ENCODE measurements around the gene TMEM134. TPM values are rescaled to one million over a fixed set of nuclear protein-coding genes. Genes with fewer than 3 reads are reported as not detected.
"Not testable (repeated sequence)": the region's sequence is repeated elsewhere in the genome, so short reads cannot be mapped to it uniquely, and the experiment has no call there.

The TMEM134 gene
- total RNA-seq, 1 donor from 2014 or later, result 82.9 TPM

DNA sequence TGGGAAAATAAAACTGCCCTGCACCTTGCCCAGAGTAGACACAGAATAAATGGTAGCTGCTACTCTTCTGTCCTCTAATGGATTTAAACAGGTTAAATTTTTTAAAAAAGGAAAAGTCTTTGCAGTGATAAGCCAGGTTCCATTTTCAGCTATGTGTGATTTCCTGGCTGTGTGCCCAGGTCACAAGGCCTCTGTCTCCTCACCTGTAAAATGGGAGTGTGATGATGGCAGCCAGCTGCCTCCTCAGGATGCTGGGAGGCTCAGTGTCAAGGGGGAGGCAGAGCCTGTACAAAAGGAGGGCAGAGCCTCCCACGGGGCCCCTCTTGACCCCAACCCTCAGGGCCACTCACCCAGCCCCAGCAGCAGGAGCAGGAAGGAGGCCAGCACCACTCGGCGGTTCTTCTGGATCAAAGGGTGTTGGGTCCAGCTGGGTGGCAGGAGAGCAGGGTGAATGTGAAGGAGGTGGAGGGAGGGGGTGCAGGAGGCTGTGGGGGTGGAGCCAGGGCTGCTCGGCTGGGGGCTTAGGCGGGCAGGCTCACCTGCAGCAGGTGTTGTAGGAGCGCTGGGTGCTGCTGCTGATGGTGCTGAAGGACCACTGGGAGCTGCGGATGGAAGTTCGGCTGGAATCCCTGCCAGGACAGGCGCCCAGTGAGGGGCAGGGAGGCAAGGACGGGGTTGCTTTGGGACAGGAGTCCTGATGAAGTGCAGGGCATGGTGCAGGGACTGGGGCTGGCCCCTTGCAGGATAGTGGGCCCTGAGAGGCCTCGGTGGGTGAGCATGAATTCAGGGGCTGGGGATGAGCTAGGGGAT, 1.9 kb downstream of the TMEM134 start:
- DNase-seq (peak; percentile 36), ATAC-seq (ENCODE audit: poor library complexity) (no peak)
- intact Hi-C loops (cut with DNase I), result loop anchor here (5.0 kb wide), 1 partner anchor 40 kb away; the partner anchor contains the start of genes CDK2AP2 and PITPNM1

DNA sequence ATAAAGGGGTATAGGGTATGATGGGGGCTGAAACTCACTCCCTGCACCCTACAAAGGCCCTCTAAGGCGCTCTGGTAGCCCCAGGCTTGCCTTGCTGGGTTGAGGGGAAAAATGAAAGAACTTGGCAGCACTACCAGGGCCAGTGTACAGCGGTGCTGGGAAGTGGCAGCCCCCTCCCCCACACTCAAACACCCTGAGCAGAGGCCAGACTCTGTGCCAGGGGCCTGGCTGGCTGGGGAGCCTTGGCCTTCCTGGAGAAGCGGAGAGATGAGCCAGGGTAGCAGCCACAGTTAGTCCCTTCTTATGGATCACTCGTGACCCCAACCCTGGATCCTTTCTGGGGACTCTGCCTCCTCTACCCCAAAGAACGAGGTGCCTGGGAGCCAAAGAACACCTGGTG, 2.7 kb downstream of the TMEM134 start:
- no peak for ATAC-seq (ENCODE audit: poor library complexity)
- intact Hi-C loops (cut with DNase I), result loop anchor here (5.0 kb wide), 1 partner anchor 41 kb away; the partner anchor contains the start of genes CDK2AP2 and PITPNM1
- peak; percentile 24 for DNase-seq

DNA sequence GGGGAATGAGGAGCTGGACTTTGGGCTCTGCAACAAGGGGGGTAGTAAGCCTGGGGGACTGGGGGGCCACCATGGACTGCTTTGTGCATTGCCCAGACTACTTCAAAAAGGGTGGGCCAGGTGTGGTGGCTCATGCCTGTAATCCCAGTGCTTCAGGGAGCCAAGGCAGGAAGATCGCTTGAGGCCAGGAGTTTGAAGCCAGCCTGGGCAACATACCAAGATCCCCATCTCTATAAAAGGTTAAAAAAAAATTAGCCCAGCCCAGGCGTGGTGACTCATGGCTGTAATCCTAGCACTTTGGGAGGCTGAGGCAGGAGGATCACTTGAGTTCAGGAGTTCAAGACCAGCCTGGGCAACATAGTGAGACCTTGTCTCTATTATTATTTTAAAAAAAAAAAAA, 3.5 kb downstream of the TMEM134 start:
- not testable (repeated sequence) for ATAC-seq (ENCODE audit: poor library complexity)
- DNase-seq, result peak; percentile 4
- intact Hi-C loops (cut with DNase I), result loop anchor here (5.0 kb wide), 1 partner anchor 42 kb away; the partner anchor contains the start of genes CDK2AP2 and PITPNM1

DNA sequence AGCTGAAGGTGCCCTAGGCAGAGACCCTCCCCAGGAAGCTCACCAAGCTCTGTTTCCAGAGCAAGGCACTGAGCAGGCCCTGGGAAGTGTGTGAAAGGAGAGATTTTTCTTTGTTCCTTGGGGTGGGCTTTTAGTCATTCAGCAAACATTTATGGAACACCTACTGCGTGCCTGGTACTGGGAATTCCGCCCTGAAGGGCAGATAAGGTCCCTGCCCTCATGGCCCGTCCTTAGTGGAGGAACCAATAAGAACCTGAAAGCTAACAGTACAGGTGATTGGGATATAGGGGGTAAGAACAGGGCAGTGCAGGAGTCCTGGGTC, 3.9 kb downstream of the TMEM134 start:
- ATAC-seq (ENCODE audit: poor library complexity), result no peak
- intact Hi-C loops (cut with DNase I), result loop anchor here (5.0 kb wide), 1 partner anchor 42 kb away; the partner anchor contains the start of genes CDK2AP2 and PITPNM1
- no peak for DNase-seq

- ATAC-seq (ENCODE audit: poor library complexity), result peak; percentile 75
- intact Hi-C loops (cut with DNase I), result loop anchor here (5.0 kb wide), 1 partner anchor 43 kb away; the partner anchor contains the start of genes CDK2AP2 and PITPNM1
- DNase-seq, result peak; percentile 91
These were observed 4.5 kb downstream of the TMEM134 start for GRCh38 chr11:67464411-67465188.

- intact Hi-C loops (cut with DNase I), result no loop called here
- DNase-seq (peak; percentile 77), ATAC-seq (ENCODE audit: poor library complexity) (peak; percentile 28)
These were observed 5.2 kb downstream of the TMEM134 start for GRCh38 chr11:67463680-67464410.

- ATAC-seq (ENCODE audit: poor library complexity) (no peak), DNase-seq (peak; percentile 20)
- intact Hi-C loops (cut with DNase I), result no loop called here
These were observed 5.9 kb downstream of the TMEM134 start for GRCh38 chr11:67463186-67463585.

DNA sequence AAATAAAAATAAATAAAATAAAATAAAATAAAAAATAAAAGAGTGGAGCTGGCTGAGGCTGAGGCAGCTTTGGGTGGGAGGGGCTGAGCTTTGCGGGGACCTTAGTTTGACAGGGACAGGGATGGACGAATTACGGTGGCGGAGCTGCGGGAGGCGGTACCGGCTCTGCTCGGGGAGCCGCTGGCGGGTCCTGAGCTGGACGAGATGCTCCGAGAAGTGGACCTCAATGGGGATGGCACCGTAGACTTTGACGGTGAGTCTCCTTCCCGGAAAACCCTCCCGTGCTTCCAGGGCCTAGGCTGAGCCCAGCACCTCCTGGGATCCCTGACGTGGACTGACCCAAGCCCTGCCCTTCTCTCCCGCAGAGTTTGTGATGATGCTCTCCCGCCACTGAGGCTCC, 10.8 kb downstream of the TMEM134 start:
- intact Hi-C loops (cut with DNase I), result no loop called here
- ATAC-seq (ENCODE audit: poor library complexity) (no peak), DNase-seq (peak; percentile 30)

GRCh38 chr11:67457453-67457852, 11.6 kb downstream of the TMEM134 start:
- intact Hi-C loops (cut with DNase I), result no loop called here
- ATAC-seq (ENCODE audit: poor library complexity) (no peak), DNase-seq (peak; percentile 26)

GRCh38 chr11:67456068-67456705, 12.9 kb downstream of the TMEM134 start:
- peak; percentile 31 for DNase-seq
- intact Hi-C loops (cut with DNase I), result no loop called here
- no peak for ATAC-seq (ENCODE audit: poor library complexity)

- ATAC-seq (ENCODE audit: poor library complexity) (no peak), DNase-seq (peak; percentile 27)
These were observed 14.0 kb downstream of the TMEM134 start, which contains the start of gene CABP4 for GRCh38 chr11:67455054-67455453. TSS of gene CABP4 (plus strand) at chr11:67455354. CDS start at chr11:67455424, 70 bp downstream.

DNA sequence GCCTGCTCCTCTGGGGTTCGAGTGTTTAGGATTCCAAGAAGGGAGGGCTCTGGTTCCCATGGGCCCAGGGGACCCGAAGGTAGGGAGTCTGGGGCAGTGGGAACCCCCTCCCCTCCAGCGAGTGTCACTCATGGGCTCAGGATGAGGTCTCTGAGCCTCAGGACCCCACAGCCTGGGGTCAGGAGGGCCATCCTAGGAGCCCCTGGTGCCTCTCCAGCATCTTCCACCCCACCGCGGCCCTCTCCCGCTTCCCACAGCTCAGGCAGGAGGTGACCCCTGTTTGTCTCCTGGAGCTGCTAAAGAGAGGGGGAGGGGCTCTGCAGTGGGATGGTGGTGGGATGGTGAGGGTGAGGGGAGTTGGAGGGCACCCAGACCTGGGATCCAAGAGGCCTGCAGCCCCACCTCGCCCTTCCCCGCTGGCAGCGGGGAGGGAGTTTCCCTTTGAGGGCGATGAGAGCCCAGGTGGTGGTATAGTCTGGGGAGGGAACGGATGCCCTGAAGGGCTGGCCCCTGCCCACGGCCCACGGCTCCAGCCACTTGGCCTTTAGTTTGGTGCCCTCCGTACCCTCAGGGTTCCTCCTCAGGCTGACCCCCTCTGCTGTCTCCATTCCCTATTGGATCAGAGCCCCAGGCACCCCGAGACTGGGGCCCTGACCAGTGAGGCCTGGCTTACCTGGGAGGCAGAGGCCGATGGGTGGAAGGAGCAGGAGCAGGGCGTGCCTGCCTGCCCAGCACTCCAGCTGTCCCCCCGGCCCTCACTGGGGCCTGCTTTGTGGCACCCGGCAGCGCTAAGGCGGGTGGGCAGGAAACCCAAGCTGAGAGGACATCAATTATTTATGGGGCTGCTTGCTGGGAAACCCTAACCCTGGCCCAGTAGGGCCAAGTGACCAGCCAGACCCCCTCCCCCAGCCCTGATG, 15.0 kb downstream of the TMEM134 start:
- ATAC-seq (ENCODE audit: poor library complexity) (no peak), DNase-seq (no peak)

More at GRCh38 chr11:67455054-67455453, 14.0 kb downstream of the TMEM134 start, which contains the start of gene CABP4:
- intact Hi-C loops (cut with DNase I), result no loop called here

DNA sequence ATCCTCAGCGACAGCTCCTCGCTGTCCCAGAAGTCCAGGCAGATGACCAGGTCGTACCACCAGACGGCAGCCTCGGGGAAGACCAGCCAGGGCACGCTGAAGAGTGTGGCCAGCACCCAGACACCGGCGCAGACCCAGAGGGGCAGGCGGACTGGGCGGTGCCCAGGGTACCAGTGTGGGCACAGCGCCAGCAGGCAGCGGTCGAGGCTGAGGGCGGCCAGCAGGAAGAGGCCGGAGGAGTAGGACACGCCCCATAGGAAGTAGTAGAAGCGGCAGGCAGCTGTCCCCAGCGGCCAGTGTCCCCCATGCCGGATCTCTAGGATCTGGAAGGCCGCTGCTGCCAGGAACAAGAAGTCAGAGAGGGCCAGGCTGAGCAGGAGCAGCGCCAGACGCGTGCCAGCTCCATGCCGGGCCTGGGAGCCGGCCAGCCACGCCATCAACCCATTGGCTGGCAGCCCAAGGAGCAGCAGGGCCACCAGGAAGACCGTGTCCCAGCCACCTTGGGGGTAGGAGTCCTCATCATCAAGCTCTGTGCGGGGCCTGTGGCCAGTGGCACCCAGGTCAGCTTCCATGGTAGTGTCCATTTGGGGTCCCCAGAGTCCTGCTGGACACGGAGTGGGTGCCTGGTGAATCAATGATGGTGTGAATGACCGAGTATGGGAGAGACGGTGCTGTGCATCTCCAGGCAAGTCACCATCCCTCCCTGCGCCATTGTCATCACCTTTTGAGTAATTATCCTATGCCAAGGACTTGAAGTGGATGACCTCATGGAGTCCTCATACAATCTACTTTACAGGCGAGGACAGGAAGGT, 16.7 kb downstream of the TMEM134 start, which contains the start of gene GPR152:
GPR152 (minus strand) TSS at position 589 of the 812 bp plus-strand sequence; CDS start at position 584, 5 bp downstream.
- DNase-seq, result peak; percentile 67

More for the DNA sequence above, 15.0 kb downstream of the TMEM134 start:
- intact Hi-C loops (cut with DNase I), result no loop called here

DNA sequence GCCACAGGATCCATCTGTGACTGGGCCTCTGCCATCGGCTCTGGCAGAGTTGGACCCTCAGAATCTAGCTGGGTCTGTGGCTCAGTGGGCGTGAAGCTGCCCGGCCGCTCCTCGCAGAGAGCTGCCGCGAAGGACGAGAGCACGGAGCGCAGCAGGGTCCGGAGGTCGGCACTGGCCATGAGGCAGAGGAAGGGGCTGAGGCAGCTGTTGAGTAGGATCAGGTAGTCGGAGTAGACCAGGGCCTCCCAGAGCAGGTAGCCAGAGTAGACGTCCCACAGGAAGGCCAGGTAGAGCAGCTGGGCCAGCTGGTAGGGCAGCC, 17.4 kb downstream of the TMEM134 start:
- DNase-seq (no peak), ATAC-seq (ENCODE audit: poor library complexity) (no peak)

More for the DNA sequence above, 16.7 kb downstream of the TMEM134 start, which contains the start of gene GPR152:
- peak; percentile 44 for ATAC-seq (ENCODE audit: poor library complexity)
- intact Hi-C loops (cut with DNase I), result no loop called here

GRCh38 chr11:67450796-67451657, 18.0 kb downstream of the TMEM134 start:
- intact Hi-C loops (cut with DNase I), result no loop called here
- no peak for ATAC-seq (ENCODE audit: poor library complexity)
- DNase-seq, result no peak

More for the DNA sequence above, 17.4 kb downstream of the TMEM134 start:
- intact Hi-C loops (cut with DNase I), result no loop called here
